HG02763 (cell line): ENCODE results near the gene BRAP.
"Not testable (repeated sequence)": the region's sequence is repeated elsewhere in the genome, so short reads cannot be mapped to it uniquely, and the experiment has no call there.

Experiments used
- ATAC-seq: cut with Tn5 transposase; IDR thresholded peaks from one replicate; pipeline ENCODE4 v1.9.1; 2021; ENCODE audit warnings: mild to moderate bottlenecking, moderate library complexity; ENCODE audit not compliant: unreplicated experiment

BRAP gene

GRCh38 chr12:111684485-111685198 lies 1.1 kb downstream of the BRAP start:
- ATAC-seq, result not testable (repeated sequence)

GRCh38 chr12:111677186-111677585 lies 8.6 kb downstream of the BRAP start:
- ATAC-seq, result no peak

DNA sequence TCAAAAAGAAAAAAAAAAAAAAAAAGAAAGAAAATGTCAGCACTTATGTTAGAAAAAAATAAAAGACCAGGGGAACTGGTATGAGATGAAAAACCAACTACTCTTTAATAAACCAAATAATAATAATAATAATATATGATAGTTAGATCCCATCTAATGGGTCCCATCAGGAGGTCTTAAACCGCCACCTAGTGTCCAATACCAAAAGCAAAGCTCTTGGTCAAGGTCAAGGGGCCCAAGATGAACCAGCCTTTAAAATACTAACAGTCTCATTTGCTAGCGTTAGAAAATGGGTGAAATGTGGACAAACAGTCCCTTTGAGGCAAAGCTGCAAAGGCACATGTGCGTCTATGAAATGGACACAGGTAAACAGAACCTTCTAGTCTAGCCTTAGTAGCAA lies 12.3 kb downstream of the BRAP start:
- no peak for ATAC-seq

- ATAC-seq, result no peak
These were observed 12.9 kb downstream of the BRAP start for GRCh38 chr12:111672822-111673381.

GRCh38 chr12:111664961-111665865 lies 20.5 kb downstream of the BRAP start:
- ATAC-seq, result no peak

DNA sequence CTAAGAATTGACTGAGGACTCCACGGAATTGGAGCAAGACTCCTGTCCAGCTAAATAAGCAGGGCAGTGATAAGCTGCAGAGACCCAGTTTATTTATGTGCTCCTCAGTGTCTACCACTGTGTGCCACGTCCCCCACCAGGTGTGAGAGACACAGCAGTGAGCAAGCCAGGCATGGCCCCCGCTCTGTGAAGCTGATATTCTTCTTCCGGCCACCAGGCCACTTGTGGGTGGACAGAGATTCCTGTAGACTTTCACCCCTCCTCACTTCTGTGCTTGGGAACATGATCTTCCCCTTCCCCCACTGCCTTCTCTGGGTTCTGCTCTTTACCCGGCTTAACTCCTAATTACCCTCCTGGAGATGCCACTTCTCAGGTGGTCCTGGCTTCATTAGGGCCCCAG lies 21.3 kb downstream of the BRAP start:
- no peak for ATAC-seq

GRCh38 chr12:111656016-111656415 lies 29.7 kb downstream of the BRAP start:
- ATAC-seq, result no peak

- ATAC-seq, result no peak
These were observed 30.4 kb downstream of the BRAP start for GRCh38 chr12:111655356-111655755.

DNA sequence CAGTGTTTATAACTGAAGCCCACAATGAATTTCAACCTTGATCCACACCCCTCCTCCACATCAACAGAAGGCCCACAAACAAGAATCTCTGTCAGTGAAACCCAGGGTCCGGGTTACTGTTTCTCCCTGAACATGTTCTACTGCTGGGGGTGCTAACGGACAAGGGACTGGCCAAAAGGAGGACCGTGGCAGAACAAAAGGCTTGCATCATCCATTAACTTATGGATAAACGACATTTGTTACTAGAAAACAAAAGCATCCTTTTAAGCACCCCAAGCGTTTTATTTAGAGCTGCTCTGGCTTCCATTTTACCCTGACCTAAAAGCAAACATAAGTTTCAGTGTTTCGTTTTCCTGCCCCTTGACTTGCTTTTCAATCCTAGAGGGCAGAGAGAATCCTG lies 32.2 kb downstream of the BRAP start:
- no peak for ATAC-seq

DNA sequence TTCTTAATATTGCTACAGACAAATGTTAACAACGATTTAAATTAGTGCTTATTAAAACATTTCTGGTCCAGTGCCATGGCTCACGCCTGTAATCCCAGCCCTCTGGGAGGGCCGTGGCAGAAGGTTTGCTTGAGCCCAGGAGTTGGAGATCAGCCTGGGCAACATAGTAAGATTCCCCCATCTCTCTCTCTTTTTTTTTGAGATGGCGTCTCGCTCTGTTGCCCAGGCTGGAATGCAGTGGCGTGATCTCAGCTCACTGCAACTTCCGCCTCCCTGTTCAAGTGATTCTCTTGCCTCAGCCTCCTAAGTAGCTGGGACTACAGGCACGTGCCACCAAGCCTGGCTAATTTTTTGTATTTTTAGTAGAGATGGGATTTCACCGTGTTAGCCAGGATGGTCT lies 33.2 kb downstream of the BRAP start:
- not testable (repeated sequence) for ATAC-seq

DNA sequence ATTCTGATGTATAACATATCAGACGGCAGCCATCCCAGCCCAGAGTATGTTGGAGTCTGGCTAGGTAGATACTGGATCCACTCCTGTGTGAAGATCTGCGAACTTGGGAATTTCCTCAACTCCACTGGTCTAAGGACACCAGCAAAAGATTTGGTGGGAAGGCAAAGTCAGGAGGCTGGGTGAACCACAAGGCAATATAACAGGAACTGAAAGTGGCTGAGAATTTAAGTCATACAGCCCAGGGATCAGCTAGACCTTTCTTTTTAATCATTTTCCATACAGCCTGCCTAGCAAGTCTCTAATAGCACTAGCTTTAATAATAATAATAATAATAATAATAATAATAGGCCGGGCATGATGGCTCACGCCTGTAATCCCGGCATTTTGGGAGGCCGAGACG lies 34.8 kb downstream of the BRAP start:
- no peak for ATAC-seq

DNA sequence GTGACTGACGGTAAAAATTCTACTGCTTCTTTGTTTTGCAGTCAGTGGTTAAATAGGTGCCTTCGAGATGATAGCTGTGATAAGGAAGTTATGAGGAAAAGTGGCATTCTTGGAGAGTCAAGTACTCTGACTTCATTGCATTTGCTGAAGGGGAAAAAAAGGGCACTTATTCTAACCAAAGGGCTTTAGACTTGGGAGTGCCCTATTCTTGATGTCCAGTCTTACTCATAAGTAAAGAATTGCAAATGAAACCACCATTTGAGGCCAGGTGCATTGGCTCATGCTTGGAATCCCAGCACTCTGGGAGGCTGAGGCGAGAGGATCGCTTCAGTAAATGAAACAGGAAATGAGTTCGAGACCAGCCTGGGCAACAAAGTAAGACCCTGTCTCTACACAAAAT lies 40.3 kb downstream of the BRAP start:
- no peak for ATAC-seq

GRCh38 chr12:111643427-111643826 lies 42.3 kb downstream of the BRAP start:
- no peak for ATAC-seq

DNA sequence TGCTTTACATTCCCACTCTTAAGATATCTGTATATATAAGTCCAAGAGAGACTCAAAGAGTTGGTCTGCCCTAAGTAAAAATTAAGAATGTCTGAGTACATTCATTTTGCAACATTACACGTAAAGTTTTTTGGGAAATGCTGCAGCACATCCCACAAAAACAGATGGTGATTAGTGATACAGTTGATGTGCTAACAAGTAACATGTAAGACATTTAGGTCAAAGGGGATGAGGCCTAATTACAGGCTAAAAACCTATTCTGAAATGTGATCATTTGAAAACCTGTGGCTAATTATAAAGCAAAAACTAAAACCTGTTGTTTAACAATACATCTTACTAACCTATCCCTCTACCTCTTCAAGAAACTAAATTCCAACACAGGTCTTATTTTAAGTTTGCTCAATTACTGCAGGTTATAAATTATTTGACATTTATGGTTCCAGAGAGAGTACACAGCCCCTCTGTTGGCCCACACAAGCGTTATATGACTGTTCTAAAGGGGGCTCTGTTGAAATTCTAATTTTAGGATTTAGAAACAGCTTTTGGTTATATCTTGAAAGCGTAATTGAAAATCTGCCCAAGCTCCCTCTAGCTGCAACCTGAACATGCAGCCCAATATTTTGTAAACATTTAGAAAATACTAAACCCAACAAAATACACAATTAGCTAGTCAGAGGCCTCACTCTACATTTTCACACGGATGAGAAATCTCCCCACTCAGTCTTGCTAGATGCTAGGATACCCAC lies 42.9 kb downstream of the BRAP start:
- no peak for ATAC-seq

GRCh38 chr12:111640506-111640905 lies 45.2 kb downstream of the BRAP start:
- no peak for ATAC-seq

DNA sequence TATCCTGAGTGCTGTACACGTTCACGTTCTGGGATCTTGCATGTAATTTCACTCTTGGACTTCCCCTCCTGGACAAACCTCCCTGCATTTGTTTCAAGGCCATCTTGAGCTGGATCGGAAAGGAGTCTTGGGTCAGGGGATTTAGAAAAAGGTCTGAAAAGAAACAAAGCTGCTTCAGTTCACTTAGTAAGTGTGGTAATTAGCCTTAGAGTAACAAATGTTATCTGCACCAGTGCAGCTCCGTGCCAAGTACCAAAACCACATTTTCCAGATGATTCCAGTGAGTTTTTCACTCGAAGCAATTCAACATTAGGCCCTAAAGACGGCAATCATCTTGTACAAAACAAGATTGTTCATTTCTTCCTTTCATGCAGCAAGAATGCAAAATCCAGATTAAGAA lies 47.2 kb downstream of the BRAP start:
- no peak for ATAC-seq

- no peak for ATAC-seq
These were observed 49.4 kb downstream of the BRAP start for GRCh38 chr12:111636209-111636945.

GRCh38 chr12:111635524-111635923 lies 50.2 kb downstream of the BRAP start:
- ATAC-seq, result no peak

- no peak for ATAC-seq
These were observed 57.1 kb downstream of the BRAP start for GRCh38 chr12:111628505-111629260.

DNA sequence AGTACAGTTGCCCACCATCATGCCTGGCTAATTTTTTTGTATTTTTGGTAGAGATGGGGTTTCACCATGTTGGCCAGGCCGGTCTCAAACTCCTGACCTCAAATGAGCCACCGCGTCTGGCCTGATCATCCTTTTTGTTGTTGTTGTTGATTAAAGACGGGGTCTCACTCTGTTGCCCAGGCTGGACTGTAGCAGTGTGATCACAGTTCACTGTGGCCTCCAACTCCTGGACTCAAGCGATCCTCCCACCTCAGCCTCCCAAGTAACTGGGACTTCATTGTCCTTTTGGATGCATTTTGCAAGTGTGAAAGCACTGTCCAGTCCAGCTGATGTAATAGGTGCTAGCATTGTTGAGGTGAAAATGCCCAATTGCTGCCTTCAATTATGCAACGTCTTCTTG lies 59.5 kb downstream of the BRAP start:
- no peak for ATAC-seq
